HepG2 (cell line): ENCODE results near the gene CYTH1.

Experiments
- ZNF468 ChIP-seq: sonication (generic); formaldehyde crosslinking; IDR thresholded peaks from 2 replicates; pipeline ENCODE4 v1.8.0; 2022; ENCODE audit warnings: mild to moderate bottlenecking, moderate library complexity, missing genetic modification reagents
- TF ChIP-seq, protein P1 (sequence below): IDR thresholded peaks from 2 replicates; pipeline ENCODE4 v1.6.1; 2016
- TF ChIP-seq, protein P2 (sequence below): IDR thresholded peaks from 2 replicates; pipeline ENCODE4 v1.6.1; 2016; ENCODE audit warnings: missing compliant biosample characterization, missing genetic modification reagents, borderline replicate concordance

DNA sequence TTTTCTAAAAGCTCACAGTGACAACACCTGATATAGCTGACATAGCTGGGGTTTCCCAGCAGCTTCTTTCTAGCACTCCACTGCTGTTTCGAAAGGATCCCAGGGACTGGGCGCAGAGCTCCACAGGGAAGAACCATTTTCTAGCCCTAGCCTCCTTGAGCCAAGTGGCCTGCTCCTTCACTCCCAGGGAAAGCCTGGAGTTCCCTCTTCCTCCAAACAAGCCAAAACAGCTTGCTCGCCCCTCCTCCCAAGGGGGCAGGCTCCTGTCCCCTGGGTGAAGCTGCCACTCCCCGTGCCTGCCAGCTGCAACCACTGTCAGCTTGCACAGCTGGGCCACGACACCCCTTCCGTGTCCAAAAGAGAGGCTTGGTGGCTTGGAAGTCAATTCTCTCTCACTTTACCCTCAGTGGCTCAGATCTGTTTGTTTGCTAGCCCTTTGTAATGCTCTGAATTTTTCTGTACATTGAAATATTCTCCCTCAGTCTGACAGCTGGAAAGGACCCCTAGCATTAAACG lies 59.8 kb downstream of the CYTH1 start:
- no peak for TF ChIP-seq ZNF468
- TF ChIP-seq, protein P1, sequence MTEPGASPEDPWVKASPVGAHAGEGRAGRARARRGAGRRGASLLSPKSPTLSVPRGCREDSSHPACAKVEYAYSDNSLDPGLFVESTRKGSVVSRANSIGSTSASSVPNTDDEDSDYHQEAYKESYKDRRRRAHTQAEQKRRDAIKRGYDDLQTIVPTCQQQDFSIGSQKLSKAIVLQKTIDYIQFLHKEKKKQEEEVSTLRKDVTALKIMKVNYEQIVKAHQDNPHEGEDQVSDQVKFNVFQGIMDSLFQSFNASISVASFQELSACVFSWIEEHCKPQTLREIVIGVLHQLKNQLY (CRISPR knock-in tag) = no peak
- TF ChIP-seq, protein P2, sequence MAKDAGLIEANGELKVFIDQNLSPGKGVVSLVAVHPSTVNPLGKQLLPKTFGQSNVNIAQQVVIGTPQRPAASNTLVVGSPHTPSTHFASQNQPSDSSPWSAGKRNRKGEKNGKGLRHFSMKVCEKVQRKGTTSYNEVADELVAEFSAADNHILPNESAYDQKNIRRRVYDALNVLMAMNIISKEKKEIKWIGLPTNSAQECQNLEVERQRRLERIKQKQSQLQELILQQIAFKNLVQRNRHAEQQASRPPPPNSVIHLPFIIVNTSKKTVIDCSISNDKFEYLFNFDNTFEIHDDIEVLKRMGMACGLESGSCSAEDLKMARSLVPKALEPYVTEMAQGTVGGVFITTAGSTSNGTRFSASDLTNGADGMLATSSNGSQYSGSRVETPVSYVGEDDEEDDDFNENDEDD = no peak
